Measurements from ENCODE around the gene VAV3. TPM values are rescaled to one million over a fixed set of nuclear protein-coding genes. Genes with fewer than 3 reads are reported as not detected.
A peak's percentile ranks its signal among the peaks of the same experiment; 100 is the strongest.

Gene VAV3
- total and polyA plus RNA-seq, 5 experiments from 2014 or later: 2.2 to 13.1 (median 2.9) TPM

- no peak for ATAC-seq
- Mint-ChIP-seq H3K27ac (no peak overlapping the region), H3K4me3 (no peak overlapping the region), H3K27me3 (peaks cover 0 to 26% (median 0%) of the 10 kb centered on the region in 5 donors), H3K36me3 (no peaks in the 10 kb centered on the region), H3K4me1 (no peaks in the 10 kb centered on the region), H3K9me3 (no peaks in the 10 kb centered on the region)
- POLR2A ChIA-PET: no interaction called here
- no peak for DNase-seq
Measured at GRCh38 chr1:107531065-107531908, 433.7 kb downstream of the VAV3 start.

- Mint-ChIP-seq H3K27me3 (peaks cover 0 to 26% (median 0%) of the 10 kb centered on the region in 5 donors), H3K4me1 (no peaks in the 10 kb centered on the region), H3K9me3 (no peaks in the 10 kb centered on the region), H3K27ac (no peak overlapping the region), H3K36me3 (no peaks in the 10 kb centered on the region), H3K4me3 (no peak overlapping the region)
- ATAC-seq (no peak), DNase-seq (no peak)
- POLR2A ChIA-PET: no interaction called here
Measured at GRCh38 chr1:107530543-107530942, 434.4 kb downstream of the VAV3 start.

GRCh38 chr1:107529511-107530149 lies 435.4 kb downstream of the VAV3 start:
- no peak overlapping the region for H3K4me3 Mint-ChIP-seq
- no peak for DNase-seq
- no peaks in the 10 kb centered on the region for H3K36me3 Mint-ChIP-seq
- ATAC-seq: peak in 1 of 2 donors; percentile 33
- no peaks in the 10 kb centered on the region for H3K4me1 Mint-ChIP-seq
- no peaks in the 10 kb centered on the region for H3K9me3 Mint-ChIP-seq
- POLR2A ChIA-PET: no interaction called here
- no peak overlapping the region for H3K27ac Mint-ChIP-seq
- peaks cover 0 to 26% (median 0%) of the 10 kb centered on the region in 5 donors for H3K27me3 Mint-ChIP-seq

GRCh38 chr1:107526524-107527198 lies 438.3 kb downstream of the VAV3 start:
- H3K27me3 Mint-ChIP-seq: peaks cover 0 to 25% (median 0%) of the 10 kb centered on the region in 5 donors
- H3K4me3 Mint-ChIP-seq: no peak overlapping the region
- no peaks in the 10 kb centered on the region for H3K36me3 Mint-ChIP-seq
- DNase-seq: no peak
- no peaks in the 10 kb centered on the region for H3K4me1 Mint-ChIP-seq
- H3K9me3 Mint-ChIP-seq: no peaks in the 10 kb centered on the region
- POLR2A ChIA-PET: no interaction called here
- no peak overlapping the region for H3K27ac Mint-ChIP-seq
- ATAC-seq: no peak

- H3K27ac Mint-ChIP-seq: no peak overlapping the region
- no peak for DNase-seq
- H3K4me1 Mint-ChIP-seq: no peaks in the 10 kb centered on the region
- no peaks in the 10 kb centered on the region for H3K9me3 Mint-ChIP-seq
- H3K4me3 Mint-ChIP-seq: no peak overlapping the region
- no peak for ATAC-seq
- H3K27me3 Mint-ChIP-seq: peaks cover 0 to 20% (median 0%) of the 10 kb centered on the region in 5 donors
- H3K36me3 Mint-ChIP-seq: no peaks in the 10 kb centered on the region
- POLR2A ChIA-PET: no interaction called here
Measured at GRCh38 chr1:107525961-107526360, 439.0 kb downstream of the VAV3 start.

GRCh38 chr1:107525145-107525544 lies 439.8 kb downstream of the VAV3 start:
- H3K27me3 Mint-ChIP-seq: peaks cover 0 to 16% (median 0%) of the 10 kb centered on the region in 5 donors
- no peaks in the 10 kb centered on the region for H3K36me3 Mint-ChIP-seq
- no peak for DNase-seq
- H3K4me1 Mint-ChIP-seq: no peaks in the 10 kb centered on the region
- ATAC-seq: no peak
- no peaks in the 10 kb centered on the region for H3K9me3 Mint-ChIP-seq
- H3K4me3 Mint-ChIP-seq: no peak overlapping the region
- POLR2A ChIA-PET: no interaction called here
- no peak overlapping the region for H3K27ac Mint-ChIP-seq

GRCh38 chr1:107524301-107524700 lies 440.7 kb downstream of the VAV3 start:
- ATAC-seq (no peak), DNase-seq (no peak)
- no peaks in the 10 kb centered on the region for H3K9me3 Mint-ChIP-seq
- POLR2A ChIA-PET: no interaction called here
- H3K4me3 Mint-ChIP-seq: no peak overlapping the region
- no peaks in the 10 kb centered on the region for H3K4me1 Mint-ChIP-seq
- peaks cover 0 to 16% (median 0%) of the 10 kb centered on the region in 5 donors for H3K27me3 Mint-ChIP-seq
- no peaks in the 10 kb centered on the region for H3K36me3 Mint-ChIP-seq
- H3K27ac Mint-ChIP-seq: no peak overlapping the region

- no peaks in the 10 kb centered on the region for H3K4me1 Mint-ChIP-seq
- H3K27ac Mint-ChIP-seq: no peak overlapping the region
- no peaks in the 10 kb centered on the region for H3K9me3 Mint-ChIP-seq
- POLR2A ChIA-PET: no interaction called here
- ATAC-seq: no peak
- peaks cover 0 to 15% (median 0%) of the 10 kb centered on the region in 5 donors for H3K27me3 Mint-ChIP-seq
- H3K4me3 Mint-ChIP-seq: no peak overlapping the region
- no peaks in the 10 kb centered on the region for H3K36me3 Mint-ChIP-seq
- no peak for DNase-seq
Measured at GRCh38 chr1:107523736-107524135, 441.2 kb downstream of the VAV3 start.

- H3K27ac Mint-ChIP-seq: no peak overlapping the region
- H3K9me3 Mint-ChIP-seq: no peaks in the 10 kb centered on the region
- POLR2A ChIA-PET: no interaction called here
- DNase-seq (no peak), ATAC-seq (no peak)
- H3K4me1 Mint-ChIP-seq: no peaks in the 10 kb centered on the region
- H3K36me3 Mint-ChIP-seq: no peaks in the 10 kb centered on the region
- H3K27me3 Mint-ChIP-seq: peaks cover 0 to 11% (median 0%) of the 10 kb centered on the region in 5 donors
- no peak overlapping the region for H3K4me3 Mint-ChIP-seq
Measured at GRCh38 chr1:107523061-107523460, 441.9 kb downstream of the VAV3 start.

Small RNA genes within 50 kb of the gene (microRNA-seq; reads per million reads assigned to microRNA genes)
- not detected for gene MIR7852 (ENCODE audit: borderline microRNAs expressed)

Other genes starting within 250 kb of the VAV3 start
- gene SLC25A24, start 235.2 kb upstream of the VAV3 start, total RNA-seq: 10 to 100 TPM; 11.2 to 12.7 TPM
- gene SLC25A24, start 235.2 kb upstream of the VAV3 start, polyA plus RNA-seq: 10 to 100 TPM in 1 of 3 donors, 1 to 10 TPM in 2; 6.4 to 10.2 (median 7.1) TPM